Kidney (tissue), 14 donors: ENCODE measurements around the gene BRPF3. TPM values are rescaled to one million over a fixed set of nuclear protein-coding genes. Genes with fewer than 3 reads are reported as not detected.

Experiments
- DNase-seq, 5 donors: peaks; one replicate each; pipeline ENCODE4 v3.0.0-alpha.2; 2013 to 2020
- FAIRE-seq: peaks from 2 replicates; lab custom pipeline; 2012; peaks lifted over from hg19 to GRCh38; lab: Jason Lieb, UNC
- H3K27ac ChIP-seq, 2 donors: one replicate each; pipeline ENCODE4 v1.7.0; 2013; ENCODE audit warnings: low read depth in 2 of 2, low read length in 2 of 2, inconsistent platforms in 1 of 2
- H3K27me3 ChIP-seq: one replicate; pipeline ENCODE4 v1.7.1; 2013; ENCODE audit warnings: low read length, inconsistent platforms; ENCODE audit not compliant: control insufficient read depth, insufficient read depth
- H3K36me3 ChIP-seq, 3 donors: one replicate each; pipeline versions ENCODE4 v1.7.0 to v1.7.1; 2013; ENCODE audit warnings: low read length in 3 of 3, control low read depth in 1 of 3, inconsistent platforms in 1 of 3; ENCODE audit not compliant: insufficient read depth in 3 of 3, control insufficient read depth in 2 of 3
- H3K4me1 ChIP-seq, 3 donors: one replicate each; pipeline versions ENCODE4 v1.7.0 to v1.7.1; 2013; ENCODE audit warnings: low read length in 3 of 3, inconsistent platforms in 1 of 3, low read depth in 1 of 3; ENCODE audit not compliant: control insufficient read depth in 2 of 3, insufficient read depth in 2 of 3
- H3K4me3 ChIP-seq, 3 donors: one replicate each; pipeline versions ENCODE4 v1.7.0 to v1.8.1; 2013; ENCODE audit warnings: low read length in 3 of 3, control low read depth in 1 of 3, inconsistent platforms in 1 of 3
- H3K9ac ChIP-seq, 3 donors: one replicate each; pipeline versions ENCODE4 v1.7.0 to v1.7.1; 2013; ENCODE audit warnings: low read length in 3 of 3, control low read depth in 1 of 3, inconsistent platforms in 1 of 3
- H3K9me3 ChIP-seq, 3 donors: one replicate each; pipeline versions ENCODE4 v1.7.0 to v1.7.1; 2013; ENCODE audit warnings: low read length in 3 of 3, control low read depth in 1 of 3, inconsistent platforms in 1 of 3; ENCODE audit not compliant: control insufficient read depth in 2 of 3, insufficient read depth in 1 of 3
- intact Hi-C: fragments of 100-400 bp; cut with DNase I; formaldehyde crosslinking; loops from one replicate; pipeline ENCODE4 v1.11.1; 2022
- polyA plus RNA-seq: library from polyadenylated mRNA; stranded (reverse); fragments of 350-450 nt; fragmentation: Illumina TruSeq; extraction: RNeasy Lipid Tissue Mini Kit (QIAGEN cat#74804); gene quantifications from one replicate; pipeline ENCODE4 v1.2.3, GENCODE V29; 2014; ENCODE audit warnings: low read depth, low replicate concordance; ENCODE audit not compliant: insufficient read depth
- total RNA-seq: library from RNA; stranded (reverse); fragmentation: NEBNext Ultra II Directional; extraction: Animal tissue kit (Norgen Biotek cat#: 25700); gene quantifications from one replicate; pipeline ENCODE4 v1.2.1, GENCODE V29; 2021
- TF ChIP-seq, protein P1 (sequence below): IDR thresholded peaks from 3 replicates; pipeline ENCODE4 v1.5.1; 2012; ENCODE audit warnings: mild to moderate bottlenecking, moderate library complexity, borderline replicate concordance; ENCODE audit not compliant: insufficient read depth; ENCODE audit errors: extremely low read depth
- donor health status: control.
- donor health status: control.
- donor health status: control.
- donor health status: control.
- donor health status: control.
- donor health status: DM: yes; HTN: yes; CAD: no.
- donor health status: Normal renal cell carcinoma (clear cell type).

Gene BRPF3
- total and polyA plus RNA-seq, 2 donors from 2014 or later, result 10.2 to 29.5 TPM

DNA sequence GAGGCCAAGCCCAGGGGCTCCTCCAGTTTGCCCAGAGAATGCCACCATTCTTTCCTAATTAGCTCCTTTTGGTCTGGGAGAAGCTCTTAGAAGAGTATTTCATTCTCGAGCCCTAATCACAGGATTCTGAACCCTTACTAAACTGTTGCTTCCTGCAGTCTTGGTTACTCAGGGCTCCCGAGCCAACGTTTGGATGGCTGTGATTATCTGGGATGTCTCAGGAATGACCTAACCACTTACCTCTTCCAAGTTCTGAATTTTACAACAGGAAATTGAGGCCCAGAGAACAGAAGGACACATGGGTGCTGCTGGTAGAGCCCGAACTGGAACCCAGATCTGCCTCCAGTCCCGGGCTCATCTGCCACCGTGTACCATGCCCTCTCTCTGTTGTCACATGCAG lies 51.1 kb downstream of the BRPF3 start:
- intact Hi-C loops, result no loop called here
- FAIRE-seq, result no peak
- Histone ChIP-seq H3K9ac (no peak overlapping the region), H3K9me3 (no peaks in the 10 kb centered on the region), H3K36me3 (no peaks in the 10 kb centered on the region), H3K27me3 (no peaks in the 10 kb centered on the region), H3K4me3 (no peak overlapping the region), H3K4me1 (peaks cover 0 to 16% (median 7%) of the 10 kb centered on the region in 3 donors), H3K27ac (no peak overlapping the region)
- DNase-seq, result no peak
- TF ChIP-seq, protein P1, sequence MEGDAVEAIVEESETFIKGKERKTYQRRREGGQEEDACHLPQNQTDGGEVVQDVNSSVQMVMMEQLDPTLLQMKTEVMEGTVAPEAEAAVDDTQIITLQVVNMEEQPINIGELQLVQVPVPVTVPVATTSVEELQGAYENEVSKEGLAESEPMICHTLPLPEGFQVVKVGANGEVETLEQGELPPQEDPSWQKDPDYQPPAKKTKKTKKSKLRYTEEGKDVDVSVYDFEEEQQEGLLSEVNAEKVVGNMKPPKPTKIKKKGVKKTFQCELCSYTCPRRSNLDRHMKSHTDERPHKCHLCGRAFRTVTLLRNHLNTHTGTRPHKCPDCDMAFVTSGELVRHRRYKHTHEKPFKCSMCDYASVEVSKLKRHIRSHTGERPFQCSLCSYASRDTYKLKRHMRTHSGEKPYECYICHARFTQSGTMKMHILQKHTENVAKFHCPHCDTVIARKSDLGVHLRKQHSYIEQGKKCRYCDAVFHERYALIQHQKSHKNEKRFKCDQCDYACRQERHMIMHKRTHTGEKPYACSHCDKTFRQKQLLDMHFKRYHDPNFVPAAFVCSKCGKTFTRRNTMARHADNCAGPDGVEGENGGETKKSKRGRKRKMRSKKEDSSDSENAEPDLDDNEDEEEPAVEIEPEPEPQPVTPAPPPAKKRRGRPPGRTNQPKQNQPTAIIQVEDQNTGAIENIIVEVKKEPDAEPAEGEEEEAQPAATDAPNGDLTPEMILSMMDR, result no peak

DNA sequence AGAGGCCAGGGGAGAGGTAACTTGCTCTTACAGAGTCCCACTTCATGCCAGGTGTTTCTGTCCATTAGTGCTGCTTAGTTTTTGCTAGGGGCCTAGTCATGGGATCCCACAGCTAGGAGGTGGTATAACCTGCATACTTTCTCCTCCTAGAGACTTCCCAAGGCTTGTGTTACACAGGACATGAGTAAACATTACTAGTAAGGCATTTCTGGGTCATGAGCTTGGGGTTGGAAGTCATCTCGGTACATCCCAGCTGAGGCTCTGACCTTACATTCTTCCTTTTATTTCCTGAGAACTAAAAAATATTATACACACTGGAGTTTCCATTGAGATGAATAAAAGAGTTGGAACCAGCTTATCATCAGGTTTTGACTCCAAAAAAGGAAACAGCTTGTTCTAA lies 52.4 kb downstream of the BRPF3 start:
- no peak for FAIRE-seq

DNA sequence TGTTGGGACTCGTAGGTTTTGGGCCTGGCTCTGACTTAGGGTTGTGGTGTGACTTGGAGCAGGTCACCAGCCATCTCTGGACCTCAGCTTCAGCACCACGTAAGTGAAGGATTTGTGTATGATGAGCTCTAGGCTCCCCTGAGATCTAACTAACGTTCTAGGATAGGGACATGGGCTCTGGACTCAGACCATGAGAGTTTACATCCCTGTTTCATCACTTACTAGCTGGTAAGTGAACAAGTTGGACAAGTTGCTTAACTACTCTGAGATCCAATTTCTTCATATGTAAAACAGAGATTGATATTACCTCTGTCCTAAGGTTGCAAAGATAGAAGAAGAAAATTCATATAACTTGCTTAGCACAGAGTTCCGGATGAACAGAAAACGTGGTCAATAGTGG lies 53.0 kb downstream of the BRPF3 start:
- no peak overlapping the region for H3K27ac ChIP-seq
- H3K4me3 ChIP-seq, result no peak overlapping the region
- intact Hi-C loops, result no loop called here
- TF ChIP-seq, protein P1, result no peak
- FAIRE-seq, result no peak
- peaks cover 0 to 7% (median 4%) of the 10 kb centered on the region in 3 donors for H3K4me1 ChIP-seq
- H3K36me3 ChIP-seq, result no peaks in the 10 kb centered on the region
- no peak for DNase-seq
- no peaks in the 10 kb centered on the region for H3K27me3 ChIP-seq
- no peaks in the 10 kb centered on the region for H3K9me3 ChIP-seq
- no peak overlapping the region for H3K9ac ChIP-seq

More for the DNA sequence above, 52.4 kb downstream of the BRPF3 start:
- TF ChIP-seq, protein P1, result no peak
- H3K4me1 ChIP-seq, result peaks cover 0 to 7% (median 4%) of the 10 kb centered on the region in 3 donors
- no peaks in the 10 kb centered on the region for H3K27me3 ChIP-seq
- no peak overlapping the region for H3K9ac ChIP-seq
- no peaks in the 10 kb centered on the region for H3K36me3 ChIP-seq
- no peak overlapping the region for H3K4me3 ChIP-seq
- intact Hi-C loops, result no loop called here
- DNase-seq, result peak in 1 of 5 donors; percentile 48
- no peak overlapping the region for H3K27ac ChIP-seq
- no peaks in the 10 kb centered on the region for H3K9me3 ChIP-seq

DNA sequence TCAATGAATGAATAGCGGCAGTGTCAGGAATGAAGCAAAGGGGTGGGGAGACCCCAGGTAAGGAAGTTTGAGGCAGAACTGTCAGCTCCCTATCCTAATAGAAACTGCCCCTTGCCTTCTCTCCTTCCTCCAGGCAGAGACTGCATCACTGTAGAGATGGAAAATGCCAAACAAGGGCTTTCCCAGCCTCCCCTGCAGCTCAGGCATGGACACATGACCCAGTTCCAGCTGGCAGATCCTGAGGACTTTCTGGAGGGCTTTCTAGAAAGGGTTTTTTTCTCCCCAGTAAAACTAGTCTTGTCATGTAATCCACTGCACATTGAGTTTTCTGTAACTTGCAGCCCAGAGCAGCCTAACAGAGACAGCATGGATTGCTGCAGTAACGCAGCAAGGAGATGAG lies 55.5 kb downstream of the BRPF3 start:
- Histone ChIP-seq H3K27me3 (no peaks in the 10 kb centered on the region), H3K4me1 (peaks cover 0 to 4% (median 2%) of the 10 kb centered on the region in 3 donors), H3K4me3 (no peak overlapping the region), H3K9ac (no peak overlapping the region), H3K27ac (no peak overlapping the region), H3K9me3 (no peaks in the 10 kb centered on the region), H3K36me3 (no peaks in the 10 kb centered on the region)
- TF ChIP-seq, protein P1, result no peak
- FAIRE-seq (no peak), DNase-seq (no peak)
- intact Hi-C loops, result no loop called here
